Kasumi-1 (cell line): ENCODE results near the gene PLXNB1.
A peak's percentile ranks its signal among the peaks of the same experiment; 100 is the strongest.
"Not testable (repeated sequence)": the region's sequence is repeated elsewhere in the genome, so short reads cannot be mapped to it uniquely, and the experiment has no call there.

Source experiments
- DNase-seq, 2 experiments: peaks; one replicate each; lab custom pipeline; 2025; lab: John Stamatoyannopoulos, UW

Gene PLXNB1, protein sequence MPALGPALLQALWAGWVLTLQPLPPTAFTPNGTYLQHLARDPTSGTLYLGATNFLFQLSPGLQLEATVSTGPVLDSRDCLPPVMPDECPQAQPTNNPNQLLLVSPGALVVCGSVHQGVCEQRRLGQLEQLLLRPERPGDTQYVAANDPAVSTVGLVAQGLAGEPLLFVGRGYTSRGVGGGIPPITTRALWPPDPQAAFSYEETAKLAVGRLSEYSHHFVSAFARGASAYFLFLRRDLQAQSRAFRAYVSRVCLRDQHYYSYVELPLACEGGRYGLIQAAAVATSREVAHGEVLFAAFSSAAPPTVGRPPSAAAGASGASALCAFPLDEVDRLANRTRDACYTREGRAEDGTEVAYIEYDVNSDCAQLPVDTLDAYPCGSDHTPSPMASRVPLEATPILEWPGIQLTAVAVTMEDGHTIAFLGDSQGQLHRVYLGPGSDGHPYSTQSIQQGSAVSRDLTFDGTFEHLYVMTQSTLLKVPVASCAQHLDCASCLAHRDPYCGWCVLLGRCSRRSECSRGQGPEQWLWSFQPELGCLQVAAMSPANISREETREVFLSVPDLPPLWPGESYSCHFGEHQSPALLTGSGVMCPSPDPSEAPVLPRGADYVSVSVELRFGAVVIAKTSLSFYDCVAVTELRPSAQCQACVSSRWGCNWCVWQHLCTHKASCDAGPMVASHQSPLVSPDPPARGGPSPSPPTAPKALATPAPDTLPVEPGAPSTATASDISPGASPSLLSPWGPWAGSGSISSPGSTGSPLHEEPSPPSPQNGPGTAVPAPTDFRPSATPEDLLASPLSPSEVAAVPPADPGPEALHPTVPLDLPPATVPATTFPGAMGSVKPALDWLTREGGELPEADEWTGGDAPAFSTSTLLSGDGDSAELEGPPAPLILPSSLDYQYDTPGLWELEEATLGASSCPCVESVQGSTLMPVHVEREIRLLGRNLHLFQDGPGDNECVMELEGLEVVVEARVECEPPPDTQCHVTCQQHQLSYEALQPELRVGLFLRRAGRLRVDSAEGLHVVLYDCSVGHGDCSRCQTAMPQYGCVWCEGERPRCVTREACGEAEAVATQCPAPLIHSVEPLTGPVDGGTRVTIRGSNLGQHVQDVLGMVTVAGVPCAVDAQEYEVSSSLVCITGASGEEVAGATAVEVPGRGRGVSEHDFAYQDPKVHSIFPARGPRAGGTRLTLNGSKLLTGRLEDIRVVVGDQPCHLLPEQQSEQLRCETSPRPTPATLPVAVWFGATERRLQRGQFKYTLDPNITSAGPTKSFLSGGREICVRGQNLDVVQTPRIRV (N-terminal part only)

GRCh38 chr3:48429960-48430707, at the start of gene PLXNB1:
PLXNB1 (minus strand) TSS chr3:48430086; CDS start chr3:48424611, 5,475 bp downstream.
- DNase-seq: peak; percentile 57 to 65

GRCh38 chr3:48478626-48479555, 49.0 kb upstream of the PLXNB1 start:
- peak in 1 of 2 experiments; percentile 1 for DNase-seq

DNA sequence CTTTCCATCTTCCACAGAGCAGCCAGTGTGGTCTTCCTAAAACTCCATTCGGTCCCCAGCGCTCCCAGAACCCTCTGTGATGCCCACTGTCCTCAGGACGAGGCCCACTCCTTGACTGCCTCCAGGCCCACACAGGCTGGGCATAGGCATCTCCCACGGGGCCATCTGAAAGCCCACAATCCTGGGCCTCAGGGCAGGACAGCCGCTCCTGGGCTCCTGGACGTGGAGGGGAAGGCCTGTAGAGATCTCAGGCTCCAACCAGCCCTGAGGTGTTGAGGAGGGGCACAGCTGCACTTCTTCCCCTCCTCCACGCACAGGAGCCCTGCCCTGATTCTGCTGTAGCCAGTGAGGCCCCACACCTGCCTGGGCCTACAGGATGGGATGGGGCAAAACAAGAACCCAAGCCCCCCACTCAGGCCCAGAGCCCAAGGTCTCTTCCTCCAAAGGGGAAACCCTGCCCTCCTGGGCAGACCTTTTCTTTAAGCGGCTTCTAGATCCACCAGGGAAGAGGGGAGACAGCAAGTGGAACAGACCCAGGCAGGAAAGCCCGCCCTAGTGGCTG, 48.2 kb upstream of the PLXNB1 start:
- no peak for DNase-seq

DNA sequence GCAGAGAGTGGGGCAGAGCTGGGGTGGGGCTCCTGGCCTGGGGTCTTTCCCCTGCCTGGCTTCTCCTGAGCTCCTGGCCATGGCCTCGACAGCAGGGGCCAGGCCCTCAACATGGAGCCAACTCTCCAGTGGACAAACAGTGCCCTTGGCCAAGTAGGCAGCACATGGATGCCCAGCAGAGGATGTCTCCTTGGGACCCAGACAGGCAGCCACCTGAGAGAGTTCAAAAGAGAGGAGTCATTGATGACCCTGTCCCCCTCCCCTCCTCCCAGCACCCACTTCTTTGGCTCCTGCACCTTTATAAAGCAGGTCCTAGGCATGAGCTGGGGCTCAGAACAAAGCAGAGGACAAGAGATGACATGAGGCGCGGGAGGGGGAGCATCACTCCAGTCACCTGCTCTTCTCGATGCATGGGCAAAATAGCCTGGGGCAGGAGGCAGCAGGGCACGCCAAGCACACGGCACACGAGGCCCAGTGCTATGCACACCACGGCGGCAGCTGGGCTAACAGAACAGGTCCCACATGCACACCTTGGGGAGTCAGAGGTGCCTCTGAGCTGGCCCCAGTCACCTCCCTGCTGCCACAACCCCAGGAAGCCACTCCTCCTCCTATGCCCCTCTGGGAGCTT, 46.7 kb upstream of the PLXNB1 start:
- DNase-seq: no peak

- DNase-seq: no peak
Measured at GRCh38 chr3:48475188-48475587, 45.3 kb upstream of the PLXNB1 start.

DNA sequence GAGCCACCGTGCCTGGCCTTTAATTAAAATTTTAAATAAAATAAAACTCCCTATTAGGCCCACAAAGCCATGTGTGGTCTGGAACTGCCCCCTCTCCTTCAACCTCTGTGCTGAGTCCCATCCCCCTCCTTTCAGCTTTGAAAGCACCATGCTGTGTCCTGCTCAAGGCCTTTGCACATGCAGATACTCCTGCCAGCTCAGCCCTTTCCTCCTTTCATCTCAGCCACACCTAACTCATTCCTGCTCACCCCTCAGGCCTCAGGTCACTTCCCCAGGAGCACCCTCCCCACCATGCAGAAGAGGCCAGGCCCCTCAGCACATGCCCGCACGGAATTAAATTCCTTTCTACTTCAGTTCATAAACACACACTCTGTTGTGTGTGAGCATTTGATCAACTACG, 44.7 kb upstream of the PLXNB1 start:
- no peak for DNase-seq

GRCh38 chr3:48474031-48474430, 44.1 kb upstream of the PLXNB1 start:
- DNase-seq: not testable (repeated sequence)

GRCh38 chr3:48473617-48473952, 43.7 kb upstream of the PLXNB1 start:
- no peak for DNase-seq

GRCh38 chr3:48472923-48473616, 43.2 kb upstream of the PLXNB1 start:
- peak; percentile 97 to 98 for DNase-seq

DNA sequence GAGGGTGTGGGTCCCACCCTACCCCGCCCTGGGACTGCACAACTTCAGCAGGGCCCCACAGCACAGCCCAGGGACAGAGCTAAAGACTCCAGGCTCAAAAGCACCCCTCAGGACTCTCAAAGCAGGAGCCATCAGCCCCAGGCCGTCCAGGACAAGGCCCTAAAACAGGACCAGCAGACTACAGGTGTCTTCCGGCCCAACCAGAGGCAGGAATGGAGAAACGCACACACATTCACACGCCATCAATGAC, 42.7 kb upstream of the PLXNB1 start:
- DNase-seq: peak in 1 of 2 experiments; percentile 37

DNA sequence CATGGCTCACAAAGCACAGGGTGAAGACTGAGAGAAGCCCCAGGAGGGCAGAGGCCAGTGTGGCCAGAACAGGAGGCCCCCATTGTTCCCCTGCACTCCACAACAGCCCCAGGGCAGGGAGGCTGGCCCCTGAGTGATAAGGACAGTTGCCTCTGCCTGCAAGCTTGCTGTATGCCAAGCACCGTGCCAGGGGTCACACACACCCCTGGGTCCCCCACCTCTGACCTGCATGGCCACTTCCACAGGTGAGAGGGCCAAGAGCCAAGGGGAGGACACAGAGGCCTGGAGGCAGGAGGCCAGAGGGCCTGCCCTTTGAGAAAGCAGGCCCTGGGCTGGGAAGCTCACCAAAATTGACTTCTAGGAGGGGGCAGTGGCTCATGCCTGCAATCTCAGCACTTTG, 40.4 kb upstream of the PLXNB1 start:
- DNase-seq: no peak

DNA sequence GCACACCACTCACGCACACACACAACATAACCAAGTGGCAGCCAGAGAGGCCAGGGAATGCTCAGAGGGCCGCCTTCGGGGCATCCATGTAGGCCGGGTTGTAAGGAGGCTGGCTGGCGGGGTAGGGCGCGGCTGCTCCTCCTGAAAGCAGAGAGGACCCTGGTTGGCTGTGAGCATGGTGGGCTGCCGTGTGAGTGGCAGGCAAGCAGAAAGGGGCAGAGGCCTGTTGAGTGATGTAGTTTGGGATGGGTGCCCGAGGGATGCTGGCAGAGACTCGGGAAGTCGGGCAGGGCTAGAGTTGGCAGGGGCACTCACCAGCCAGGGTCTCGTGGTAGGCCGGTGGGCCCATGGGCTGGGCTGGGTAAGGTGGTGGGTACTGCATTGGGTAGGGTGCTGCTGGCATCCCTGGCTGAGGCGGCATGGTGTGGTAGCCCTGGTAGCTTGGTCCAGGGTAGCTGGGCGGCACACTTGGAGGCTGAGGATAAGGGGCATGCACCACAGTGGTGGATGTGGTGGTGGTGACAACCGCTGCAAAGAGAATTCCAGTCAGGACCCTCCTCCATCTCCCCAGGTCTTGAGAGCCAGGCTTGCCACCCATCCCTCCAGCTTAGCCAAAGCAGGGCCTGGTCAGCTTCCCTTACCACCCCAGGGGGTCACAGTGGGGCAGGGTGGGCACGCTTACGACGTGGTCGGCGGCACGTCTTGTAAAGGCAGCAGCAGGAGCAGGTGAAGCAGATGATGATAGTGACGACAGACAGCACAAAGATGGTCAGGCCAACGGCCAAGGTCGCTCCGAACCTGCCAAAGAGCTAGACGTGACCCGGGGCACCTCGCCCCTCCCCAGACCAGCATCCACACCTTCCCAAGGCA, 39.4 kb upstream of the PLXNB1 start:
- no peak for DNase-seq

DNA sequence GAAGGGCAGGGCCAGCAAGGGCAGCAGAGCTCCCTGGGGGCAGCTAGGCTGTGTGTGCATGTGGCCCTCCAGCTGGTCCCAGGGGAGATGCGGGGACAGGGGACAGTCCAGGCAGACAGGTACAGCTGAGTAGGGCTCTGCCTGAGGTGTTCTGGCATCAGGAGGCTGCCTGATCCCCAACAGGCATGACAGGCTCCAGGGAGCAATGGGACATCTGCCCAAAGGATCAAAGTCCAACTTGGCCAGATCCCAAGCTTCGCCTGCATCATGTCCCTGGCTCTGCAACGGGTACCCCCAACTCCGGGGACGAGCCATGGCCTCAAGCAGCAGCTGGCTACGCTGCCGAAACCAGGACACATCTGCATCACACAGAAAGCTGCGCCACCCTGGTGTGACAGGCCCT, 38.4 kb upstream of the PLXNB1 start:
- DNase-seq: no peak

DNA sequence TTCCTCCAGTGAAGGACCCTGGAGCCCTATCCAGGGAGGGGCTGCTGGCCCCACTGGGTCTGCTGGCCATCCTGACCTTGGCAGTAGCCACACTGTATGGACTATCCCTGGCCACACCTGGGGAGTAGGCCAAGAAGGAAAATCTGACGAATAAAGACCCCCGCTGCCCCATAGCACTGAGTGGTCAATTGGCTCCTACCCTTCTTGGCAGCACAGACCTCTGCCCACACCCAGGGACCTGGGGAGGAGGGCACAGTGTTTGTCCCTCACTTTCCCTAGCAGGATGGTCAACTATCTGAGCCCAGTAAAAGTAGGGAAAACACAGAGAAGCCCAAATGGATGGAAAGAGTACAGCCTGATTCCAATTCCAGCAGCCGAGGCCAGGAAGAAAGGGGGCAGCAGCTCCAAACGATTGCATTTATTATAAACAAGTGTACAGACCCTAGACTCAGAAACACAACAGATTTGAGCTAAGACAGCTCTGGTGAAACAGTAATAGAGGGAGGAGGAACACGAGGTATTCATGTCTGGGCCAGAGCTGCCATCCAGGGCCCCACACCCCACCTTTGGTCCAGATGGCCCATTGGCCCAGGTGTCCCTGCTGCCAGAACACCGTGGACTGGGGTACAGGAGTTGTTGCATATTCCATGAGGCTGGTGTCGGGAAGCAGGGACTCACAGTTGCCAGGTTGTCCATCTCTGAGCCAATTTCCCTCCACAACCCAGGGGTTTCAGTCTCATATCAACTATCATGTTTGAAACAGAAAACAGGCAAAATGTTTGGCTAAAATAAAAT, 37.8 kb upstream of the PLXNB1 start:
- no peak for DNase-seq

GRCh38 chr3:48467110-48467454, 37.2 kb upstream of the PLXNB1 start:
- no peak for DNase-seq

GRCh38 chr3:48466386-48467109, 36.7 kb upstream of the PLXNB1 start:
- no peak for DNase-seq
